ENCODE results near the gene TFG.

TFG gene

DNA sequence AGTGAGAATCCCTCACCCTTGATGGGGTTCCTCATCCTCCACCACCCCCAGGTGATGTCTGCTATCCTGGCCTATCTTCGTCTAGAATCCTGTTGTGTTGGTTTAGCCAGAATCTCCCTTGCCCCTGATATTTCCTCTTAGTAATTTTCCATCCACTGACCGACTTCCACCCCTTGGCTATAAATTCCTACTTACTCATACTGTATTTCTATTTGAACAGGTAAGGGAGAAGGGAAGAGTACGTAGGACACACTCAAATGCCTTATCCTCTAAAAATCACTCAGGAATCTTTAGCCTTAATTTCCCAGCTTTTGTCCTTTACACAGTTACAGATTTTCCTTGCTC lies 678 bp upstream of the TFG start:
- no peak for DNase-seq

DNA sequence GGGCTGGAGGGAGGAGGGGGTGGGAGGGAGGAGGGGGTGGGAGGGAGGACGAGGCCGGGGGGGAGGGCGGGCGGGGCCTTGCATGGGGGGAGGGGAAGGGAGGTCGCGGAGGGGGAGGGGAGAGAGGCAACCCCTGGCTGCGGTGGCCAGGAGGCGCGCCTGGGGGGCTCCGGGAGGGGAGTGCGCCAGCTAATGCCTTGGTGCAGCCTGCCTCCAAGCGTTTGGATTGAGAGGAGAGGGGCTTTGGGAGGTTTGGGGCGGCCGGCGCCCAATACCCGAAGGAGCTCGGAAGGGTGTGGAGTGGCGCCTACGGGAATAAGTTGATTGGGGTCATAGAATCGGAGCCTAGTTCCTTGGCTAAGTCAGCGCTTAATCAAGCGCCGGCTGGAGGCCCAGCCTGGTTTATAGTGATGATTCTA lies 557 bp downstream of the TFG start:
- DNase-seq: no peak

DNA sequence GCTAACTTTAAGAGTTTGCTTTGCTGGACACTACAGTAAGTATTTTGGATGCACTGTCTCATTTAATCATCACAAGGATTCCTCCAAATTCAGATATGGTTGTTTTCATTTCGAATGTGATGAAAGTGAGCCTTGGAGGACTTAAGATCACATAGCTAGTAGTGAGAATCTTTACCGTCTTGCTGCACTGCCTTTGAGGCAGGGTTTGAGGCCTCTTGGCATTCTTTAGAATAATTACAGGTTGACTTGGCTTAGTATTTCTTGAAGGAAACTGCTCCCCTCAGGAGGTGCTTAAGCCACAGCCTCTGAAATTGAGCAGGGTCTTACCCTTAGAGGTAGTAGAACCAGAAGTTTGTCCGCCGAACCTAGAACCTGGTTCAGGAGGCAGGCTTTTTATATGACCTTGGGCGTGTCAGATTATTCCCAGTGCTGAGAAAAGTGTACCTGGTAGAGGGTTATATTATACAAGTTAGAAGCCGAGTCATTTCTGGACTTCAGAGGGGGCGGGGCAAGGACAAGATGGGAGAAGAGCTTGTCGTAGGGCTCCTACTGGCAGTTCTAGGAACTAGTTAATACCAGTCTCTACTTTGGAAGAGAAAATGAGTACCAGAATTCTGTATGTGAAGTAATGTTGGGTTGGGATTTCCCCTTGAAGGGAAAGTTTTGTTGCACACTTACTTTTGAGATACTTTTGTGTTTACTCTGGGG lies 1.1 kb downstream of the TFG start:
- no peak for DNase-seq

DNA sequence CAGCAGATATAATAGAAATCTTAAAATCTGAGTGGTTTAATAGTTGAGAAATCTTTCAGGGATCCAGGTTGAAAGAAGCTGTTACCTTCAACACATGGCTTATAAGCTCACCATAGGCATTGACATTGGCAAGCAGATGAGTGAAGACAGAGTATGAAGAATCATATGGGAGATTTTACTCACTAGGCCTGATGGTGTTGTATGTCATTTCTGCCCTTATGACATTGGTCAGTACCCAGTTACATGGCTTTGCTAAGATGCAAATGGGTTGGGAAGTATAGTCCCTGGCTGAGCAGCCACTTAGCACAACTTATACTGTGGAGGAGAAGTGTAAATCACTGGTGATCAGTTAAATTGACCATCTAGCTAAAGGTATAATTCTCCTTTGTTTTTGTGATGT lies 5.9 kb downstream of the TFG start:
- DNase-seq: no peak

DNA sequence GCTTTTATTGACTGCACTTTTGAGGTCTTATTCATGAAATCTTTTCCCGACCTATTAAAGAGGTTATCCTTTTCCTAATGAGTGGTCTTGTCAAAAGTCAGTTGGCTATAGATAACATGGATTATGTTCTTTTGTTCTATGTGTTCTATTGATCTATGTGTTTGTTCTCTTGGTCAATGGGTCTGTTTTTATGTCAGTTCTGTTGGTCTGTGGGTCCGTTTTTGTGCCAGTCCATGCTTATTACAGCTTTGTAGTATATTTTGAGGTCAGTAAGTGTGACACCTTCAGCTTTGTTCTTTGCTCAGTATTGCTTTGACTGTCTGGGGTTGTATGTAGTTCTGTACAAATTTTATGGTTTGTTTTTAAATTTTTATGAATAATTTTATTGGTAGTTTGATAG lies 7.8 kb downstream of the TFG start:
- no peak for DNase-seq

DNA sequence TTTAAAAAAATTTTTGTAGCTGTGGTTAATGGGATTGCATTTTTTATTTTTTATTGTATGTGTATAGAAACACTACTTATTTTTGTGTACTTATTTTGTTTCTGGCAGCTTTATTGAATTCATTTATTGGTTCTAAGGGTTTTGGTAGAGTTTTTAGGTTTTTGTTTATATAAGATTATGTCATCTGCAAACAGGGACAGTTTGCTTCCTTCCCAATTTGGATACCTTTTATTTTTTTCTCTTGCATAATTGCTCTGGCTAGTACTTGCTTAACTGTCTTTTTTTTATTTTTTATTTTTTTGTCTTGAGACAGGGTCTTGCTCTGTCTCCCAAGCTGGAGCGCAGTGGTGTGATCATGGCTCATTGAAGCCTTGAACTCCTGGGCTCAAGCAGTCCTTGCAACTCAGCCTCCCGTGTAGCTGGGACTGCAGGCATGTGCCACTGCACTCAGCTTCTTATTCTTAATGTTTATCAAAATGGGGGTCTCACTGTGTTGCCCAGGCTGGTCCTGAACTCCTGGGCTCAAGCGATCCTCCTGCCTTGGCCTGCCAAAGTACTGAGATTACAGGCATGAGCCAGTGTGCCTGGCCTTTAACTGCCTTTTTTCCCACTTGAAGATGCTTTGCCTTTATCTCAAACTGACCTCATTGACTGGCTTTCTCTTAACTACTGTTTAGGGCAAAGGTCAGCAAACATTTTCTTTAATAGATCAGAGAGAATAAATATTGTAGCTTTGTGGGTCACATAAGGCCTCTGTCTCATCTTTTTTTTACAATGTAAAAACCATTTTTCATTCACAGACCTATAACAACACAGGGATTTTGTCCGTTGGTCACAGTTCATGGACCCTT lies 8.6 kb downstream of the TFG start:
- no peak for DNase-seq

DNA sequence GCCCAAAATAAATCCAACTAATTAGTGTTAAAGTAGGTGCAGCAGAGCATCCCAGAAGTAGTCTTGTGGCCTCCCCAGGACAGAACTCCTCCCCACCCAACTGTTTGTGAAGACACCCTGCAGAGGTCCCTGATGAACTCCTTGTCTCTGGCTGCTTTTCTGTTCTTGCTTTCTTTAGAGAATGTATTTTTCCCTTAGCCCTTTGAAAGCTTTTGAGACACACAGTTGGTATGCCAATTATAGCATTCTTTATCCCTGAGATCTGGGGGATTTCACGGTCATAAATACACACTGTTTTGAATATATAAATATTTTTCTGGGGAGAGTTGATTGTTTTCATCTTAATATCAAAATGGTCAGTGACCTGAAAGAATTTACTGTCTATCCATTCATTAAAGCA lies 9.8 kb downstream of the TFG start:
- no peak for DNase-seq

DNA sequence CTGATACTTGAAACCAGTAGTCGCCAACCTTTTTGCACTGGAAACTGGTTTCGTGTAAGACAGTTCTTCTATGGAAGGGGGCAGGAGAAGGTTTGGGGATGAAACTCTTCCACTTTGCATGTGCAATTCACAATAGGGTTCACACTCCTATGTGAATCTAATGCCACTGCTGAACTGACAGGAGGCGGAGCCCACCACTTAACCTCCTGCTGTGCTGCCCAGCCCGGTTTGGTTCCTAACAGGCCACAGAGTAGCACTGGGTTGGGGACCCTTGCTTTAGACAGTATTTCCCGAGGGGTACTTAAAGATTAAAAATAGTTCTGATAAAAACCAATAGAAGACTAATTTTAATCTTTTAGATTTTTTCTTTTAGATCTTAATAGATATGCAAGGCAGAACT lies 11.1 kb downstream of the TFG start:
- DNase-seq: no peak

DNA sequence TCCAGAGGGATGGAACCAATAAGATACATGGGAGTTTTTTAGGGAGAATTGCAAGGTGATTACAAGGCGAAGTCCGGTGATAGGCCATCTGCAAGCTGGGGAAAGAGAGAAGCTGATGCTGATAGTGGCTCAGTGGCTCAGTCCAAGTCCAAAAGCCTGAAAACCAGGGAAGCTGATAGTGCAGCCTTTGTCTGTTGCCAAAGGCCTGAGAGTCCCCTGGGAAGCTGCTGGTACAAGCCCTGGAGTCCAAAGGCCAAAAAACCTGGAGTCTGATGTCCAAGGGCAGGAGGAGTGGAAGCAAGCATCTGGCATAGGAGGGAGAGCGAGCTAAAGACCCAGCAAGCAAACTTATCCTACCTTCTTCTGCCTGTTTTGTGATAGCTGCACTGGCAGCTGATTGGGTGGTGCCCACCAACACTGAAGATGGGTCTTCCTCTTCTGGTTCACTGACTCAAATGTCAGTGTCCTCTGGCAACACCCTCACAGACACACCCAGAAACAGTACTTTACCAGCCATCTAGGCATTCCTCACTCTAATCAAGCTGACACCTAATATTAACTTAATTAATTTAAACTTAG lies 16.7 kb downstream of the TFG start:
- no peak for DNase-seq

DNA sequence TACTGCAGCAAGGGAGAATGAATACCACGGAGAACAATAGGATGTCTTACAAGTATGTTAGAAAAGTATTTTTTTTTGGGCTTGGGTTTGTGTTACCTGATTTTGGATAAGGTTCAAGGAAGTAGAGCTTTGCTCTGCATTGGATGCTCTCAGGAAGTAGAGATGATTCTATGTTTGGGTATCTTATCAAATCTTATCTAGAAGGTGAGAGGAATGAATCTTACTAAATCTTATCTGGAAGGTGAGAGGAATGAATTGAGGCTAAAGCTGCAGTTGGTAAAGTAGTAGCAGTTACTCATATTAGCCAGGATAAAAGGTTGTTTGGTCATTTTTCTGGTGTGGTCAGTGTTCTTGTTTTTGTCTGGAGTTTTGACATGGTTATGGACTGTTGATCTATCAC lies 17.4 kb downstream of the TFG start:
- DNase-seq: no peak

DNA sequence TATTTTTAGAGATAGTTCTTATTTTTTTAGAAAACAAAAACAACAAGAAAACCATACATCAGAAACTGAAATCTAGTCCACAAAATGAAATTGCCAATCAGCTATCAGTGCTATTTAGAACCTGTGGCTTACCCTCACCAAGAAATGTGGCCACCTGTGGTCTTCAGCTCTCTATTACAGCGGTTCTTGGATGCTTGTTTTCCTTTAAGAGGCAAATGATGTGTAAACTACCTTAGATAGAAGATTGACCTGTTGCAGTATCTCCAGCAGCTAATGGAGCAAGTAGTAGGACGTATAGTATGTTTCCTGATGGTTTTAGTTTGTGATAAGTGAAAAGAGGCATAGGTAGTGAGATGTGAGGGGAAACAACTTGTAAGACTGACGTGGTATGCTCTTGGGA lies 21.2 kb downstream of the TFG start:
- no peak for DNase-seq

DNA sequence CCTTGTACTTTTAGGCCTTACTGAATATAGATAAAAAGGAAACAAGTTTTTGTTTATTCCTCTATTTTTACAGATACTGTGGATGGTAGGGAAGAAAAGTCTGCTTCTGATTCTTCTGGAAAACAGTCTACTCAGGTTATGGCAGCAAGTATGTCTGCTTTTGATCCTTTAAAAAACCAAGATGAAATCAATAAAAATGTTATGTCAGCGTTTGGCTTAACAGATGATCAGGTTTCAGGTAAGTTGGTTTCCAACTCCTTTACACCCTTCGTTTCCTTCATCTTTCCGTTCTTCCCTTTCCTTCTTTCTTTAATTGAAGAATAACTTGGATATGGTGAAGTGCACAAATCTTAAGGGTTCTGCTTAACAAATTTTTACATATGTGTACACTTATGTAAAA lies 23.1 kb downstream of the TFG start:
- DNase-seq: no peak

DNA sequence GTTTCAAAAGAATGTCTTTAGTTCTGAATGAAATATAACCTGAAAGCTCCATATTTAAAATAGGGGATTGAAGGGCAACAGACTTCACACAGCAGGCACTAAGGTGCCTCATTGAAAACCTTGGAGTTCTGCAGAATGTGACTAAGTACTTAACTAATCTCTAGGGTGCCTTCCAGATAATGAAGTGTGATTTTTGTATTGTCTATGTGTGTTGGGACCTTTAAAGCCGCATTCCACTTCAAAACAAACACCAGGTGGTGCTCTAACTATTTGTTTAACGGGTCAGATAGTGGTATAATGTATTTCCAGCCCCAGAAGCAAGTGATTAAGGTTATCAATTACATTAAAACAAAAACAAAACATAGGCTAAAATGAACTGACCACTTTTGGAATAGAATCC lies 28.0 kb downstream of the TFG start:
- DNase-seq: no peak

DNA sequence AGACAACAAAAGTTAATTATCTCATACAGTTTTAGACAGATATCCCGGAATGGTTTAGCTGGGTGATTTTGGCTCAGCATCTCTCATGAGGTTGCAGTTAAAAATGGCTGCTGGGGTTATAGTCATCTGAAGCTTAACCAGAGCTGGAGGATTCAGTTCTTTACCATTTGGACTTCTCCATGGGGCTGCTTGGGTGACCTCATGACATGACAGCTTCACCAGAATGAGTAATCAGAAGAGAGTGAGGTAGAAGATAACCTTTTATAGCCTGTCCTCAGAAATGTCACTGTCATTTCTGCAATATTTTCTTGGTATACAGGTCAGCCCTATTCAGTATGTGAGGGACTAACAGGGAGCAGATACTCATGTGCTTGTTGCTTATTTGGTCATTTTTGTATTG lies 30.9 kb downstream of the TFG start:
- DNase-seq: no peak

DNA sequence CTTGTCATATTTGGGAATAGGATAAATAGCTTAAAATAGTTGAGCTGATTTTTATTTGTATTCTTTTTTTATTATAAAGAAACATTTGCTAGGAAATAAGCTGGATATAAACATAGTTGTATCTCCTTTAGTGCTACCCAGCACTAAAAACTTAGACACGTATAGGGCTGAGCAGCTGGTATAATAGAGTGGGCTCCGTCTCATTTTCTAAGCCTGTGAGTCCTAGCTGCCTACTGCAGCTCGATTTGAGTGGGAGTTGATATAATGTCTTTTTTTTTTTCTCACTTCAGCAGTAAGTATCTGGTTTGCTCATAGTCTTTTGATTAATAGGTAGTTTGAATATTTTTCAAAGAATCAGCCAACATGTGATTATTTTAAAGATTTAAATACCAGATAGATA lies 34.2 kb downstream of the TFG start:
- DNase-seq: no peak

DNA sequence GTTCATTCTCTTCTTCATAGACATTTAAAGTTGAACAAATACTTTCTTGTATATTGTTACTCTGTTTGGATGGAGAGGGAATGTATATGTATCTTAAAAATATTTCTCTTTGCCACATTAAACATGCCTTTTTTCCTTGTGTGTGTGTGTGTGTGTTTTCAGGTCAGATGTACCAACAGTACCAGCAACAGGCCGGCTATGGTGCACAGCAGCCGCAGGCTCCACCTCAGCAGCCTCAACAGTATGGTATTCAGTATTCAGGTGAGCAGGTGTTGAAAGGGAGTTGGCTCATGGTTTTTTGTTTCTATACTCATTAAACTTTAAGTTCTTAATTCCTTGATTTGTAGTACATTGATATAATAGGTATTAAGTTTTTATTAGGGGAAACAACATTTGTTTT lies 35.4 kb downstream of the TFG start:
- no peak for DNase-seq

DNA sequence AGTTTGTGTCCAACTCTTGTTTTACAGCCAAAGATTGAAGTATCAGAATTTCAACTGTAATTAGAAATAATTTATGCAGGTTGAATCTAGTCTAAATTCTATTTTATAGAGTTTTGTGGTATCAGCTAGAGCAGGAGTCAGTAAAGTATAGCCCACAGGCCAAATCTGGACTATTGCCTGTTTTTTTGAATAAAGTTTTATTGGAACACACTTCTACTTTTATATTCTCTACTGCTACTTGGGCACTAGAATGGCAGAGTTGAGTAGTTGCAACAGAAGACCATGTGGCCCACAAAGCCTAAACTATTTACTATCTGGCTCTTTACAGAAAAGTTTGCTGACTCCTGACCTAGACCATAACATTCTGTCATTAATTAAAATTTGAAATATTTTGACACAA lies 36.3 kb downstream of the TFG start:
- DNase-seq: no peak

DNA sequence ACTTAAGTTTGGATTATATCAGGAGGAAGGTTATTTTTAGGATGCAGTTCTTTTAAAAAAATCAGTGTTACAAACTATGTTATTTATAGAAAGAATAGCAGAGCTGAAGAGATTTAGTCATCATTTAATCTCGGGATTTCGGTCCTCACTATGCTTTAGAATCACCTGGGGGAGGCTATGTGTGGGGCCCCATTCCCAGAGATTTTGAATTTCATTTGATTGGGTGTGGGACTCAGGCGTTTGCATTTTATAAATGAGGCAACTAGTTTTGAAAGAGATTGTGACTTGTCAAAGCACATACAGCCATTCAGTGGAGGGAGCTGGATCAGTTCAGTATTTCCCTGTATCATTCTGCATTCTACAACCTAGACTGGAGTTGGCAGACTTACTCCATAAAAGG lies 36.8 kb downstream of the TFG start:
- DNase-seq: no peak

DNA sequence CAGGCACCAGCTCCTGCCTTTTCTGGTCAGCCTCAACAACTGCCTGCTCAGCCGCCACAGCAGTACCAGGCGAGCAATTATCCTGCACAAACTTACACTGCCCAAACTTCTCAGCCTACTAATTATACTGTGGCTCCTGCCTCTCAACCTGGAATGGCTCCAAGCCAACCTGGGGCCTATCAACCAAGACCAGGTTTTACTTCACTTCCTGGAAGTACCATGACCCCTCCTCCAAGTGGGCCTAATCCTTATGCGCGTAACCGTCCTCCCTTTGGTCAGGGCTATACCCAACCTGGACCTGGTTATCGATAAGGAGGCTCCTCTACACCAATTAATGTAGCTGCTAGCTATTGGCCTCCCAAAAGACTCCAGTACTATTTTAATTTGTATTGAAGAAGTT lies 38.9 kb downstream of the TFG start:
- no peak for DNase-seq

DNA sequence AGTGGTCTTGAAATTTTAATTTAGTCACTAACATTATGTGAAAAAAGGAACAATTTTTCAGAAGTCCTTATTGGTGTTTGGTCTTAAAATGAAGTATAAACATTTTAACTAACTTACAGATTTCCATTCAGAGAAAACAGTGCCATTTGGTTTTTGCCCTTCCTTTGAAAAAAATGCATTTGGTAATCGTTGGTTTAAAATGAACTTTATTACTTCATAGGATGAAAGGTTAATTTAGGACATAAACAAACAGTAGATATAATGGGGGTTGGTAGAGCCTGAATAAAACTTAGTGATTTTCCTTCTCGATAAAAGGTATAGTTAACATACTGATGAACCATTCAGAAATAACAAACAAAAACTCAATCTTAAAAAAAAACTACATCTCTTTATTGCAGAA lies 39.7 kb downstream of the TFG start:
- DNase-seq: no peak

DNA sequence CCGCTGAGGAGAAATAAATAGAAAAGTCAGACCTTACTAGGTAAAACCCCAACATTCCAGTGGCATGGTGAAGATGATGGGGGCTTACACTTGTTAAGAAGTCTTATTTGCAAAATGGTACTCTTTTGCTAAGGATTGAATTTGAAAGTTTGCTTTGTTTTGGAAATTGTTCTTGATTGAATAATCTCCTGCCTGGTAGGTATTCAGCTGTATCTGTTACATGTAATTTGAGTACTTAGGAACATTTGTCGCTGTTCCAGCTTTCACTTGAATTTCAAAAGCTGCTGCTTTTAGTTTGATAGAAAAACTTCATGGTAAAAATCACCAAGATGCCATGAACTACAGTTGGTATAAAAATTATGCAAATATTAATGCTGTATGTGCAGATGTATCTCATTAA lies 44.6 kb downstream of the TFG start:
- no peak for DNase-seq

DNA sequence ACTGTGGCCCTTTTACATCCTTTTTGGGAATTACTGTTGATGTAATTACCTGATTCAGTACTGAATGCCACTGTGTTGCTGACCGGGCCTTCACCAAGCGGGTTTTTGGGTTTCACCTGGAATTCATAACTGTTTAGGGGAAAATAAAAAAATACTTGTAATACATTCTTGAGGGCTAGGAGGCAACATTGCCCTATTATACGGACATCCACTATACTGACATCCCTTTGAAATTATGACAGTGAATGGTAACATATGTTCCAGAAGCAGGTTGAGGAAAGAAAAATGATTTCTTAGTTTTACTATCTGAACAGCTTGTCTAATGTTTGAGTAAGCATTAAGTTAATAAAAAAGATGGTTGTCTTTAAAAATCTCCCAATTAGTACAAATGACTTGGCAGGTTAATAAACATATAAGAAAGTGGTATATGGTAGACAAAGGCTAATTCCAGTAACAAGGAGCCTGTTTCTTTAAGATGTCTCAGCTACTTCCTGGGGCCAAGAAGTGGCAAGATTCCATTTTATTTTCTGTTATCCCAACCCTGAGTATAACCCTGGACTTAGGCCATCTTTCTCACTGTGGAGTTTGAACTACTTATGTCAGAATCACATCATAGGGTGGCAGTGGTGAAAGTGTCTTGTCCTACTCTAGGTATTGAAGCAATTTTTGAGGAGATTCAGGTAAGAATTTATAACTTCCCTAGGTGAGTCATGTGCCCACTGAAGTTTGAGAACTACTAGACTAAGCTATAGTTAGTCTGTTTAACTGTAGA lies 45.5 kb downstream of the TFG start:
- no peak for DNase-seq

DNA sequence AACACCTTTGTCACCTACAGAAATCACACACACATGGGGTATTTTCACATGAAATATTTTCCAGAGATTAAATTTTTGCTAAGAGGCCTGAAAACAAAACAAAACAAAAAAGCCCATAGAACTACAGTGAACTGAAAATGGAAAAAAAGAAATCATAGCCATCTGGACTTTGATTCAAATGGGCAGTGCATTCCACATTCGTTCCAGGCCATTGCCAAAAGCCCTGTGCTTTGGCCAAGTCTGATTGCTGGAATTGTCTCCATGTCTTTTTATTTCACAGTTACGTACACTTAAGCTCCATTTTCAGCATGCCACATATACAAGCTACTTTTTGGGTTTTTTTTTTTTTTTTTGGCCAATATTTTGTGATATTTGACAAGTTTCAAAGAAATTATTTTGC lies 47.1 kb downstream of the TFG start:
- DNase-seq: no peak

DNA sequence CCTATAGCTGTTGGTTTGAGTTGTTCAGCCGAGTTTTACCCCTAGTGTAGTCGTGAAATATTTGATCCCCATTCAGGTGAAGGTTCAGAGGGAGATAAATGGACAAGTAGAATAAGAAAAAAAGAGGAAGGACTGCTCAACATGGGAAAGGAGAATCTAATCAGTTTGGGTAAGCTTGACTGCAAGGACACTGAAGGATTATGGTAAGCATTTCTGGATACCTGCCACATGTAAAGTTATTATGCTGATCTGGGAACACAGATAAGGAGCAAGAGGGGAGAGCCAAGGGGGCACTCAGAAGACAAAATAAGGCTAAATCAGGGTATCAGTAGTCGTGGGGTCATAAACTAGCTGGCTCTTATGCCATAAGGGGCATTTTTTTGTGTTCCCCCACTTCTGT lies 49.9 kb downstream of the TFG start:
- DNase-seq: no peak

All from GOT3 (cell line).